Hematopoietic multipotent progenitor cell treated with erythropoietin and hydrocortisone succinate and interleukin-3 and kit ligand, for 17 days (in vitro differentiated cells): ENCODE data around the gene ASAP3.

Source experiments
- DNase-seq: peaks from one replicate; pipeline ENCODE4 v3.0.0-alpha.2; 2015; ENCODE audit warnings: low spot score

The ASAP3 gene

DNA sequence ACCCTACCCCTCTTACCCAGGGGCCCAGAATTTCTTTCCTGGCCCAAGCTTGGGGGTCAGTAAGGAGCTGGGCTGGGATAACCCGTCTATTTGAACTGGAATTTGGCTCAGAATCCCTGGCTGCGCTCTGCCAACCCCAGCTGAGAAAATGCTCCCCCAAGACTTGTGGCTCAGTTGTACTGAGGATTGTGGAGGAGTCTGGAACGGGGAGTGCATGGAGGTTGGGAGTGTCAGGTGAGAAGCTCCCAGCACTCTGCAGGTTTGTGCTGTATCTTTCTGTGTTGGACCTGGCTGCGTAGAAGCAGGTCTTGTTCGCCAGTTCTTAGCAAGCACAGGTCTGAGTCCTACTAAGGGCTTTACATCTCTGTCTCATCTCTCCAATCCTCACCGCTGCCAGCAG, 61.0 kb downstream of the ASAP3 start:
- DNase-seq, result no peak

DNA sequence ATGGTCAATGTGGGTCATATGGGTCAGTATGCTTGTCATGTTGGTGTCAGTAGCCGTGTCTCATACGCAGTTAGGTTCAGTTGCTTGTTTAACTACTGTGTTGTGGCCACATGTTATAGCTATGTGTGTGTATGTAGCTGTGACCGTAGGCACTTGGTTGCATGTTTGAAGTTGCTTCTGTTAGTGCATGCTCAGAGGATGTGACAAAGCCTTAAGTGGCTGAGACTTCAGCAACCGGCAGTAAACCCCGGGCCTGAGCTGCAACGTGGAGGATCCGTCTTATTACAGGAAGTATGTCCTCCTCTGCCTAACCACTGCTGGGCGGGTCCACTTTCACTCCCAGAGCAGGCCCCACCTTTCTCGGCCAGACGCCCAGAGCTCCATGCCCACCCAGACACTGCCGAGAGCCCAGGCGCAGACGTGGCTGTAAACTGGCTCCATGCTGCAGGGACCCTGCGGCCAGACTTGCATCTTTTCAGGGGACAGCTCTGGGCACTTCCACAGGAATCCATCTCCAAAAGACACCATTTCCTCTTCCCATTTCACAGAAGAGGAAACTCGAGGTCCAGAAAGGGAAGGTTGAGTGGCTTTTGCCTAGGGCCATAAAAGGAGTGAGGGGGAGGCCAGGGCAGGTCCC, 61.6 kb downstream of the ASAP3 start:
- DNase-seq, result peak; percentile 25

DNA sequence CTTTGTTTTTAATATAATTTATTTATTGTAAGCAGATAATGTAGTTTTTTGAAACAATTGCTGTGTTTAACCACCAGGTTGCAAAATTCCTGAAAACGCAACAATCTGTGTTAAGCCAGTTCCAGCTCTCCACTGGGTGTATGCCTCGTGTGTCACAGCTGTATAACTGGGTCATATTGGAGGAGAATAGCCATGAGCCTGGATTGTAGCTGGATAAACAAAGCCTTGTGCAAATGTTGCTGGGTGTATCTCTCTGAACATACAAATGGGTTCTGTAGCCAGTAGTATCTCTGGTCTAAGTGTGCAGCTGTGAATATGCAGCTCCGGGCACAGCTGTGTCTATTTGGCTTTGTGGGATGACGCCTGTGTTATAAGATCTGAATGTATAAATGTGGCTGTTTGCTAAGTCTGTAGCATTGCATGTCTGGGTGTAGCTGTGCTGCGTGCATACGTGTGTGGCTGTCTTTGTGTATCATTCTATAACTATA, 62.2 kb downstream of the ASAP3 start:
- no peak for DNase-seq

DNA sequence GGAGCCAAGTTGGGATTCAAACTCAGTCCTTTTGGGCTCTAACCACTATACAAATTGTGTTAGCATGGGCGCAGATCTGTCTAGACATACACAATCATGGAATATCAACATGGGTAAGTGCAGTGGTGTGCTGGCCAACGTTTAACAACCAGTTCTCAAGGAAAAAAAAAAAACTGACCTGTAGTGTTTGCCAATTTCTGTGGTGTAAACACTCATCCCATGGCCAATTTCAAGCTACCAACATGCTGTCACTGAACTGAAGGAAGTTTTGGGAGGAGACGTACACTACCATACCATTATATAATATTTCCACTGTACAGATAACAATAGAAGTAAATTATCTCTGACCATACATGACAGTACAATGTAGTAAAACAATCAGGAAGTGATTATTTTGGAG, 62.6 kb downstream of the ASAP3 start:
- DNase-seq, result no peak

DNA sequence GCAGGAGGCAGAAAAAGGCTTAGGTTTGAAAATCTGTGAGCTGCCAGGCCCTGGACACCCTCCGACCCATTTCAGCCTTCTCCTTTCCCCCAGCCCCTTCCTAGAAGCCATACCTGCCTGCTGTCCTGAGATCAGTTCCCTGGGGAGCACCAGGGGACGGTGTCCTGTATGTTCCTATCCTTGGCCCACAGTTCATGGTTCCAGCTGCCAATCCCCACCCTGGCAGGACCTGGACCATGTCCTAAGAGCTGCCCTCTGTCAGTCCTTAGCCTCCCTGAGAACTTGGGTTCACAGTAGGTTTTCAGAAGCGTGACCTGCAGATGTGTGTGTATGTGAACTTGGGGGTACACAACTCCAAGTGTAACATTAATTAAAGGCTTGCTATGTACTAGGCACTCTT, 63.2 kb downstream of the ASAP3 start:
- no peak for DNase-seq

DNA sequence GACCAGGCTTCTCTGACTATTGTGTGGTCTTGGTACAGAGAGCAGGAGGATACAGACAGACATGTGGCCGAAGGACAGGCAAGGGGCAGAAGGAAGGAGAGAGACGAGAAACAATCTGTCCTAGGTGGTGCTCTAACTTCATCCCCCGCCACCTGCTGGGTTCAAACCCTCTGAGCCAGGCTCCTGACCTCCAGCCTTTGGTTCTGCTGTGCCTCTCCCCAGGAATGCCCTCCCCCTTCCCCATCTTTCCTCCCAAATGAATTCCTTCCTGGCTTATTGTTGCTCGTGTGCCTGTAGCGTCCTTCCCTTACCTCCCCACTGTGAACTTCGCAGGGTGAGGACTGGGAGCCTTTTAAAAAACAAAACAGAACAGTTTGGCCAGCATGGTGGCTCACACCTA, 64.8 kb downstream of the ASAP3 start:
- DNase-seq, result no peak

DNA sequence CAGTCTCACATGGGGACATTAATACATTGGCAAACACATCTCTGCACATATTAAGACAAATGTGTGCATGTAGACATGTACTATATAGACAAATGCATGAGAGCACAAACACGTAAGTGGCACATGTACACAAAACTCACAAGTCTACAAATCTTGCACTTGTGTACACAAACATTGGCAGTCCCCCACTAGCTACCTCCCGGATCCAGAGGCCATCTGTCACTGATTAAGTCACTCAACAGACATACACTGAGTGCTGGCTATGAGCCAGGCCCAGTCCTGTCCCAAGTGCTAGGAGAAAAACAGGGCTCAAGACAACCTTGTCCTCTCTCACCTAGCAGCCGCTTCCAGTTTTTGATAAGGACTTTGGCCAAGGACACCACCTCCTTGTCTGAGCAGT, 66.4 kb downstream of the ASAP3 start:
- DNase-seq, result peak; percentile 35

DNA sequence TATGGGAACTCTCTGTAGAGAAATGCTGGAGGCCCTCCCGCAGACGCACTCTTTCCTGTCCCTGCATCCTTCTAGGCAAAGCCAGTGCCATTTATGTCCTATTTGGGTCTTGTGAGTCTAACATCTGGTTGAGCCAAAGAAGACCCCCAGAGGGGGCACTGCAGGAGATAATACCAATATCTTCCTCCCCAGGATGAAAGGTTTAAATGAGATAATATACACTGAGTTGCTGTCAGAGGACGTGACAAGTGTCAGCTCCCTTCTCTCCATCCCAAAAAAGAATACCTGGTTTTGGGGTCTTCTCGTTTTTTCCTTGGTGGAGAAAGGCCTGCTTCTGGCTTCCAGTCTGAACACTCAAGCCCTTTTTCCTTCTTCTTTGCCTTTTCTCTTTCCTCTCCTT, 67.0 kb downstream of the ASAP3 start:
- DNase-seq, result no peak

DNA sequence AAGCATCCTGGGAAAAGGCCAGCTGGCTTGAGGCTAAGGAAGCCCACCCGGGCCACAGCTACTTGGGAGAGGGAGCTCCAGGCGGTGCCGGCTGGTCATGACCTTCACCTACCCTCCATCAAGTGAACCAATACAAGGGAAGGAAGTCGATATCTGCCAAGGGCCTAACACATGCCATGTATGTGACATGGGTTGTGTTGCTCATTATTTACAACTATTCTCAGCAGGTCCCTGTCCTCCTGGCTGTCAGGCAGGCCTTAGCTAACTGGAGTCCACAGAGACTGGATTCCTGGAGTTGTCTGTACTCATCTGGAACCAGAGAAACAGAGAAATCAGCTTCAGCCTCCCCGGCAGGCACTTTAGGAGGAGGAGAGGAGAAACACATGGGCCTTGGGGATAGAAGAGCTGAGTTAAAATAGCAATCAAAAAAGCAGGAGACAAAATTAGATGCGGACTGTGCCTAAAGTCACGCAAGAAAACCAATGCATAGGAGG, 75.1 kb downstream of the ASAP3 start:
- no peak for DNase-seq

DNA sequence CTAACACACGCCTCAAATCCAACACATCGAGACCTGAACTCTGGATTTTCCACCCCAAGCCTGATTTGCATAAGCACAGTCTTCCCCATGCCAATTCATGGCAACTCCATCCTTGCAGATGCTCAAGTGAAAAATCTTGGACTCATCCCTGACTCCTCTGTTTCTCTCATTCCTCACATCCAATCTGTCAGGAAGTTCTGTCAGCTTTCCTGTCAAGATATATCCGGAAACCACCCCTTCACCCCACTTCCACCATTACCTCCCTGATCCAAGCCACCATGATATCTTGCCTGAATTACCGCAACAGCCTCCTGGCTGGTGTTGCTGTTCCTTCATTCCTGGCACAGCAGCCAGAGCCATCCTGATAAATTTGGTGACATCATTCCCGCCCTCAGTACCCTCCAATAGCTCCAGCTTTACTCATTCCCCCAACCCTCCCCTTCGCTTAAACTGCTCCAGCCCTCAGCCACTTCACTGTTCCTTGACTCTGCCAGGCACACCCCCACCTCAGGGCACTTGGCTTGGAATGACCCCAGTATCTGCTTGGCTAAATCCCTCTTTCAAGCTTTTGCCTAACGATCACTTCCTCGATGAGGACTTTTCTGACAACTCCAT, 76.9 kb downstream of the ASAP3 start:
- DNase-seq, result no peak

DNA sequence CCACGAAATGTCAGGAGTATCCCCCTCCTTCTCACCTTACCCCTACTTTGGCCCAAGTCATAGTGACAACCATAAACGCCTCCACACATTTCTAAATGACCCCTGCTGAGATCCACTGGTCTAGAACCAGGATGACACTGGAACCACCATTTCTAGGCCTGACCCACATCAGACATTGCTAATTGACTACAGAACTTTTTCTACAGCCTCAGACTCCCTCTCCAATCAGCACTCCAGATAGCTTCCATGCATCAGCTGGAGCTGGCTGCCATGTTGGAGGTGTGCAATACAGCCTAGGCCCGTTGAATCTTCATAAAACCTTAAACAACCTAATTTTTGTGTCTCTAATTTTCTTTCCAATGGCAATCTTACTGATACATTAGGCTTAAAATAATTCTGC, 78.0 kb downstream of the ASAP3 start:
- no peak for DNase-seq

DNA sequence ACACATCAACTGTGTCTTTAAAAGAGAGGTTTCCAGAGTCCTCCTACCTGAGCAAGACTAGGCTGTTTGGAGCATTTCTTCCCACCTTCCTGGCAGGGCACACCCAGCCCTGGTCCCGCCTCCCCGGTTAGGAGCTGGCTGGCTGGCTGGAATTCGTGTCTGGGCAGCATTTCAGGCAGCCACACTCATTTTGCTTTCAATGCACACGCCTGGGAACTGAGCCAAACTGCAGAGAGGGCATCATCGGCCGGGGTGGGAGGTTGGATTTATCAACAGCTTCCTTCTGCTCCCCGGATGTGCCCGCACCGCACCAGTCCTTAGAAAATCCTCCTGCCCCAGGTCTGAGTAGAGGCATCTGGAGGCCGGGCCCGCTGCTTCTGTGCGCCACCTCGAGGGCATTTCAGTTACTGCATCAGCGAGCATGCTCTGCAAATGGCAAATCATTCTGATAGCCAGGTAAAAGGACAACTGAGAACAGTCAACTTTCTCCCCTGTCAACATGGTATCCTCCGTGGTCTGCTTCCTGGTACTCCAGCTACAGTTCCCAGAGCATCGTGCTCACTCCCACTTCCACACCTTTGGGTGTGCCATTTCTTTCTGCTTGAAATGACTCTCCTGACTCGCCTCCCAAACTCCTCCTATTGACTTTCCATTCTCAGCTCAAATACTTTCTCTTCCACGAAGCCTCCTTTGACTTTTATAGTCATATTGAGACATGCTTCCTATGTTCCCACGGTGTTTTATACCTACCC, 80.1 kb downstream of the ASAP3 start:
- peak; percentile 86 for DNase-seq

DNA sequence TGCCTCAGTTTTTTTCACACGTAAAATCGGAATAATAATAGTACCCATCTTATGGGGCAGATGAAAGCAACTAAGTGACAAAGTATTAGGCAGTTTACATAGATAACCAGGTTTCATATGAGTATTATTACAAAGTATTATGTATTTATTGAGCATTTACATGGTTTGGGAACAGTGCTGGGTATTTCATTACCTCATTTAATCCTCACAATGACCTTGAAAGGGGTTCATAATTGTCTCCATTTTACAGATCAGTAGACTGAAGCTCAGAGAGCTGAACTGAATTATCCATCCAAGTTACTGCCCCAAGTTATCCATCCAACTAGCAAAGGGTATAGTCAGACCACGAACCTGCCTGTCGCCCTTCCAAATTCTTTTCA, 80.6 kb downstream of the ASAP3 start:
- no peak for DNase-seq

DNA sequence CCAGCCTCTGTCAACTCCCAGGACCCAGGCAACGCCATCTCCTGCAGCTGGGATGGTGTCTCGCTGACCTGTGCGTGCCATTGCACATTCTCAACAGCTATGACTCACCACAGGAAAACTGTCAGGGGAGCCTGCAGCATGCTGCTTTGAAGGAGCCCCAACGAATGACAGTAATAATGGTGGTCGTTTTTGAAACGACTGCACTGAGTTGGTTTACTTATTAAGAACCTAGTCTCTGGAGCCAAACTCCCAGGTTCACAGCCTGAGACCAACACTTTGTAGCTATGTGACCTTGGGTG, 81.0 kb downstream of the ASAP3 start:
- no peak for DNase-seq

DNA sequence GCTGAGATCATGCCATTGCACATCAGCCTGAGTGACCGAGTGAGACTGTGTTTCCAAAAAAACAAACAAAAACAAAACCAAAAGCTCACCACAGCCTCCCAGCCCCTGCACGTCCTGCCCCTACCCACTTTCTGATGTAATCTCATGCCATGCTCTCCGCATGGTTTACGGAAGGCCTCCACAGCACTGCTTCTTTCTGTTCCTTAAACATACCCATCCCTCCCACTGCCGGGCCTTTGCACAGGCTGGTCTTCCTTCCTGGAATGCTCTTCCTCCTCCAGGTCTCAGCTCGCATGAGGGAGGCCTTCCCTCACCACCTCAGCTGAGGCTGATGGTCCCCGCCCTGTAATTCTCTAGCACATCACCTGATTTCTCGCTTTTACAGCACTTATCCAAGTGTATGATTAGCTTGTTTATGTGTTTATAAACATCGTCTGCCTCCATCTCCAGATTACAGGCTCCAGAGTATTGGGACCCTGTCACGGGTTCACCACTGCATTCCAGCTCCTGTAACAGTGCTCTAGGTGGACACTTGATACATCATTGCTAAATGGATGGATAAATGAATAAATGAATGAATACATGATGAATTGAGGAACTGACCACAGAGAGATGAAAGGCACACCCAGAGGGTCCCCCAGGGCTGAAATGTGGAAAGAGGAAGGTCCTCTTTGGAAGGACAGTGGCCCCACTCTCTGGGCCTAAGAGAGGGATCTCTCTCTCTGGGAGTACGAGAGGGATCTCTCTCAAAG, 81.5 kb downstream of the ASAP3 start:
- DNase-seq, result no peak

DNA sequence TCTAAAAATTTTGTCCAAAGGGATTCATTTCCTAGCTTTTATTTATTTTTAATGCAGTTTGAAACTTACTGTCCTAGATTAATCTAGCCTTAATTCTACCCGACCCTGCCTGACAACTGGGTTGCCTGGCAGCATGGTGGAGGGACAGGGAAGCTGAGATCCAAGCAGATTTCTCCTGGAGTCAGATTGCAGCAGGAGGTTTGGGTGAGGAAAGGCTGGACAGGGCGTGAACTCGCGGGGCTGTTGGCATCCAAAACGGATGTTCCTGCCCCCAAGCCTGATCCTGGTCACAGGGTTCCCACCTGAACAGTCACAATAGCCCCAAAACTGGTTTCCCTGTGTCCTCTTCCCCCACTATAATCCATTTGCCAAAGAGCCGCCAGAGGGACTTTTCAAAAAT, 82.7 kb downstream of the ASAP3 start:
- DNase-seq, result no peak

DNA sequence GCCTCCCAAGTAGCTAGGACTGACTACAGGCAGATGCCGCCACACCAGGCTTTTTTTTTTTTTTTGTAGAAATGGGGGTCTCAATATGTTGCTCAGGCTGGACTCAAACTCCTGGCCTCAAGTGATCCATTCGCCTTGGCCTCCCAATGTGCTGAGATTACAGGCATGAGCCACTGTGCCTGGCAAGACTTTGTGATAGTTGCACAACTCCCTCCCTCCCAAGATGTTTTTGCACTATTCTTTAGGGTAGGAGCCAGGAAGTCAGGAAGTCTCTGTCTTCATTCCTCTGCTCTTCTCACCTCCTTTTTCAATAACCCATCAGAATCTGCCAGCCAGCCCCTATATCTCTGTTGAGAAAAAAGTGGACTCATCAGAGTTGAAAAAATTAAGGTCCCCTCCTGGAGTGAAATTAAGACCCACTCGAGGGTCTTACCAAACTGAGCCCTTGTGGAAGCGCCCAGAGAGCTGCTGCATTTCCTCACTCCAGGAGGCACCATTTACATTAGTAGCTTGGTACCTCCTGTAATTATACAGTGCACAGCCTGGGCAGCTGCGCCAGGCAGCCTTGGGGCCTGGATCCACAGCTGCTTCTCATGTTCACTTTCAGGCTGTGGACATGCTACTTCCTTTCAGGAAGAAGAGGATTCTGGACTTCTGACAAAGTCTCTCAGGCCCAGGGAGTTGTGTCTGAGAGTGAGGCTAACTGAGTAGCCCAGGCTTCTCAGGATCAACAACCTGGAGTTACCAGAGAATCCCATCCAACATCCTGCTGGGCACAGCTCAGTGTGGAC, 83.5 kb downstream of the ASAP3 start:
- DNase-seq, result no peak

DNA sequence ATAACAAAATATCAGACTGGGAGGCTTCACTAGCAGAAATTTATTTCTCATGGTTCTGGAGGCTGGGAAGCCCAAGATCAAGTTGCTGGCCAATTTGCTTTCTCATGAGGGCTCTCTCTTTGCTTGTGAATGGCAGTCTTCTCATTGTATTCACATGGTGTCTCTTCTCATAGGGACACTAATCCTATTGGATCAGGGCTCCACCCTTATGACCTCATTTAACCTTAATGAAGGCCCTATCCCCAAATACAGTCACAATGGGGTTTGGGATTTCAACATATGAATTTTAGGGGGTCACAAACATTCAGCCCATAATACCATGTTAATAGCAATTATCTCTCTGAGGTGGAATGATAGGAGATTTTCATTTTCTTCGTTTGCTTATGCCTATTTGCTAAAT, 84.8 kb downstream of the ASAP3 start:
- no peak for DNase-seq

DNA sequence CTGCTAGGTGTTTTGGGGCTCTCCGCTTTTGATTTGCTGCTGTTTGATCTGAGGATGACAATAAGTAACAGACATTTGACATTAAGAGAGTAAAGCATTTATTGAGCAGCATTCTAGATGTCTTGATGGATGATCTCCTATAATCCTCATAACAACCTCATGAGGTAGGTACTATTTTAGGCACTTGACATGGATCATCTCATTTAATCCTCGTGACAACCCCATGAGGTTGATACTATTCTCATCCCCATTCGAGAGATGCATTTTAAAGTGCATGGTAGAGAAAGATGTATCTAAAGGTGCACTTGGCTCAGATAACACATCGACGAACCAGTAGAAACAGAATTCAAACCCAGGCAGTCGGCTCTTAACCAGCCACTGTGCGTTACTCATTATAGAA, 86.1 kb downstream of the ASAP3 start:
- DNase-seq, result no peak

DNA sequence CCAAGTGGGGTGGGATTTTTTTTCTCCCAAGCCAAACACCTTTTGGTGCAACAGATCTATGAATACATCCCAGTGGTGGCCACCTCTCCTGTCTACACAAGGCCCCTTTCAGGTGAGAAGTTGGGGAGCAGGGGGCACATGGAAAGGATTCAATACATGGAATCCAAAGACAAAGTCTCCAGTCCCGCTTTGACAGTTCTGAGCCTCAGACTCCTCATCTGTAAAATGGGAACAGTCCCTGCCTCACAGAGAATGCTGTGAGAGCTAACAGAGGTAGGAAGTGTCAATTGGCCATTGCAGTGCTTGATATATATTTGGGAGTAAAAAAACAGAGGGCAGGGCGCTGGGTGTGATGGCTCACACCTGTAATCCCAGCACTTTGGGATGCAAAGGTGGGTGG, 87.6 kb downstream of the ASAP3 start:
- no peak for DNase-seq

DNA sequence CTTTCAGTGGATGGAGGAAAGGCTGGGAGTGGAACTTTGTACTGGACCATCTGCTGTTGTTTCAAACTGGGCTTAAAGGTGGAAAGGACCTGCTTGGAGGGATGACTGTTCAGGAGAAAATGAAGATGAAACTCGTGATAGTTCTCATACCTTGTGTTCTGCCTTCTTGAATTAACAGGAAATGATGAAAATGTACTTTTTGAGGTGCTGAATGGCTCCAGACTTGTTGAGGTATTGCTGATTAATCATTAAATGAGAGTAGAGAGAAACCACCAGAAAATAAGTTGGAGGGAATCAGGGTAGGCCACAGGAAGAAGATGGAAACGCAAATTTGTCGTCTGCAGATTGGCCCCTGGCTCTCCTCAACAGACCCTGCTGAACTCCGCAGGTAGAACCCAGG, 88.1 kb downstream of the ASAP3 start:
- DNase-seq, result no peak

DNA sequence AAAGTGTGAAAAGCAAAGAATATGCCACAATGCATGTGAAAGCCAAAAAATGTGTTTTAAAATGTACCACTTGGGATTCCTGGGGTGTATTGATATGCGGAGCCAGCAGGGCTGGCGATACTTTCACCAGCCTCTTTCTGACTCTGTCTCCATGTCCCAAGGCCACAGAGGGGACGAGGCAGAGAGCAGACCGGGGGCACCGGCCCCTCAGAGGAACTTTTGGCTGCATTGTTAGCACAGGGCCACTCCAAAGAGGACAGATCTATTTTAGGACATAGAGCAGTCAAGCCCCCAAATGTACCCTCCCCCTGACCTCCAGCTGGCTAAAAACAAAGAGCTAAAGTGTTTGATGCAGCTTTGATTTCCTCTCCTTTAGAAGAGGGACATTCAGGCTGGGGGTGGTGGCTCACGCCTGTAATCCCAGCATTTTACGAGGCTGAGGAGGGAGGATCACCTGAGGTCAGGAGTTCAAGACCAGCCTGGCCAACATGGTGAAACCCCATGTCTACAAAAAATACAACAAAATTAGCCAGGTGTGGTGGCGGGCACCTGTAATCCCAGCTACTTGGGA, 88.7 kb downstream of the ASAP3 start:
- no peak for DNase-seq
